GM12875 (cell line): ENCODE data around the gene RYR1.

Experiments
- H3K4me3 ChIP-seq: one replicate; pipeline ENCODE4 v1.5.1; 2011; ENCODE audit warnings: low read depth, low read length, control low read depth
- CTCF ChIP-seq: IDR thresholded peaks from 2 replicates; pipeline ENCODE4 v1.5.1; 2011; ENCODE audit warnings: low read depth, mild to moderate bottlenecking, control low read depth, inconsistent platforms, low read length, moderate library complexity, borderline replicate concordance; ENCODE audit not compliant: insufficient read depth

RYR1 gene

DNA sequence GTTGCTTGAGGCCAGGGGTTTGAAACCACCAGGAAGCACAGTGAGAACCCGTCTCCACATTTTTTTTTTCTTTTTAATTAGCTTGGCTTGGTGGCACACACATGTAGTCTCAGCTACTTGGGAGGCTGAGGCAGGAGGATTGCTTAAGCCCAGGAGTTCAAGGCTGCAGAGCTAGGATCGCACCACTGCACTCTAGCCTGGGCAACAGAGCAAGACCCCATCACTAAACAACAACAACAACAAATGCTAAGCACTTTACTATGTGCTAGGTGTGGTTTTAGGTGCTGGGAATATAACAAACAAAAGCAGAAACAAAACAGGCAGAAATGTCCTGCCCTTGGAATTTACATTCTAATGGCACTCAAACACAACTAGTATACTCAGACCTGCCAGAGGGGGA is 51.3 kb downstream of the RYR1 start:
- no peak overlapping the region for H3K4me3 ChIP-seq

GRCh38 chr19:38485541-38486285 is 52.2 kb downstream of the RYR1 start:
- no peak for TF ChIP-seq CTCF

More for the DNA sequence above, 51.3 kb downstream of the RYR1 start:
- no peak for TF ChIP-seq CTCF

DNA sequence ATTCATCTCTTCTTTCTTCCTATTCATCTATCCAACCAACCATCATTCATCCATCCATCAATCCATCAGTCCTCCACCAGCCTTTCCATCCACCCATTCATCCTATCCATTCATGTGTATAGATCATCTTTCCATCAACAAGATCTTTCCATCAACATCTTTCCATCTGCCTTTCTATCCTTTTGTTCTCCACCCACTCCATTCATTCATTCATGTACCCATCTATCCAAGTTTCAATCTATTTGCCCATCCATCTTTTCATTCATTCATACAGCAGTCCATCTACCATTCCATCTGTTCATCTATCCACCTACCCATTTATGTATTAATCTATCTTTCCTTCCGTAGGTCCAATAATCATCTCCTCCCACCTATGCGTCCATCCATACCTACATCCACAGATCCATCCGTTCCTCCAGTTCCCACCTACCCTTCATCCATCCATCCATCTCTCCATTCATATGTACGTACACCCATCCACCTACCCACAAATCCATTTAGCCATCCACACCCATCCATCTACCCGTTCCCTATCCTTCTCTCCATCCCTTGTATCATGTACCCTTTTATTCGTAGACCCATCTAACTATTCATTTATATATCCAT is 53.3 kb downstream of the RYR1 start:
- H3K4me3 ChIP-seq, result no peak overlapping the region

More at GRCh38 chr19:38485541-38486285, 52.2 kb downstream of the RYR1 start:
- no peak overlapping the region for H3K4me3 ChIP-seq

DNA sequence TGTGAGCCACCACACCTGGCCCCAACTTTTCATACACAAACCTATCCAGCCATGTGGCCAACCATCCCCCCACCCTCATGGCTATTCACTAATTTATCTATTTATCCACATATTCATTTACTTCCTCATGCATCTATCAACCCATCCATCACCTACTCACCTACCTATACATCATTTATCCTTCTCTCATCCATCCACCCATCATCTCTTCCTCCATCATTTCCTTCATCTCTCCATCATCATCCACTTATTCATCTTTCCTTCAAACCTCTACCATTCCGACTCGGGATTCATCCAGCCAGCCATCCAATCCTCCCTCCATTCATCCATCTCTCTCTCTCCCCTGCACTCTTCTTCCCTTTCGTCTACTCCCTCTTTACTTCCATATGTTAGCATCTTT is 54.6 kb downstream of the RYR1 start:
- TF ChIP-seq CTCF, result no peak
- H3K4me3 ChIP-seq, result no peak overlapping the region

More for the DNA sequence above, 53.3 kb downstream of the RYR1 start:
- TF ChIP-seq CTCF, result no peak

DNA sequence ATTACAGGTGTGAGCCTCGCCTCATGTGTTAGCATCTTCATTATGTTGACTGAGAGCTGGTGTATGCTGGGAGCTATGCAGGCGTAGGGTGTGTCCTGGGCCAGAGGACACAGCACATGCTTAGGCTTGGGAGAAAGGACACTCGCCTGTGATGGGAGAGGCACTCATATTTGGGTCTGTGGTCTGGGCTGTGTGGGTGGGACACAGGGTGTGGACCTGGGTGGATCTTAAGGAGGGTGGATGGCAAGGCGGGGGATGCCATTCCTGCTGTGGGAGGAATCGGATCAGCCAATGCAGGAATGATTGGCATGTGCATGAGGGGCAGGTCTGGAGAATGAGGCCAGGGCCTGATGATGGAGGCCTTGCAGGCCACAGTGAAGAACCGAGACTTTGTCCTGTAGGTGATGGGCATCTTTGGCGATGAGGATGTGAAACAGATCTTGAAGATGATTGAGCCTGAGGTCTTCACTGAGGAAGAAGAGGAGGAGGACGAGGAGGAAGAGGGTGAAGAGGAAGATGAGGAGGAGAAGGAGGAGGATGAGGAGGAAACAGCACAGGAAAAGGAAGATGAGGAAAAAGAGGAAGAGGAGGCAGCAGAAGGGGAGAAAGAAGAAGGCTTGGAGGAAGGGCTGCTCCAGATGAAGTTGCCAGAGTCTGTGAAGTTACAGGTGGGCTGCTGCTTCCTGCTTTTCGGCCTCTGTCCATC is 55.4 kb downstream of the RYR1 start:
- H3K4me3 ChIP-seq, result no peak overlapping the region
- no peak for TF ChIP-seq CTCF

- TF ChIP-seq CTCF, result no peak
- no peak overlapping the region for H3K4me3 ChIP-seq
Measured at GRCh38 chr19:38490861-38491260, 57.4 kb downstream of the RYR1 start.
